ENCODE measurements around the gene SCN1B.
"Not testable (repeated sequence)": the region's sequence is repeated elsewhere in the genome, so short reads cannot be mapped to it uniquely, and the experiment has no call there.

SCN1B gene

GRCh38 chr19:35000647-35001501 lies 29.4 kb upstream of the SCN1B start:
- peak; percentile 47 for DNase-seq (ENCODE audit: low read depth, low spot score)
- peak overlapping the region; percentile 75 for H3K4me3 ChIP-seq (ENCODE audit: low read depth, low read length)
- no peak for TF ChIP-seq CTCF (IDR thresholded peaks at IDR 0.05; ENCODE audit: low read depth, low read length)
- in situ Hi-C loops (cut with HindIII; ENCODE audit: low sequenced_read_pairs) = no loop called here

- TF ChIP-seq CTCF (IDR thresholded peaks at IDR 0.05; ENCODE audit: low read depth, low read length) = no peak
- H3K4me3 ChIP-seq (ENCODE audit: low read depth, low read length) = no peak overlapping the region
- in situ Hi-C loops (cut with HindIII; ENCODE audit: low sequenced_read_pairs) = no loop called here
- DNase-seq (ENCODE audit: low read depth, low spot score) = no peak
Measured at GRCh38 chr19:35002037-35002535, 28.2 kb upstream of the SCN1B start.

GRCh38 chr19:35004517-35005255 lies 25.6 kb upstream of the SCN1B start:
- in situ Hi-C loops (cut with HindIII; ENCODE audit: low sequenced_read_pairs) = no loop called here
- no peak for DNase-seq (ENCODE audit: low read depth, low spot score)
- no peak for TF ChIP-seq CTCF (IDR thresholded peaks at IDR 0.05; ENCODE audit: low read depth, low read length)
- no peak overlapping the region for H3K4me3 ChIP-seq (ENCODE audit: low read depth, low read length)

- TF ChIP-seq CTCF (IDR thresholded peaks at IDR 0.05; ENCODE audit: low read depth, low read length) = no peak
- H3K4me3 ChIP-seq (ENCODE audit: low read depth, low read length) = no peak overlapping the region
- in situ Hi-C loops (cut with HindIII; ENCODE audit: low sequenced_read_pairs) = no loop called here
- DNase-seq (ENCODE audit: low read depth, low spot score) = no peak
Measured at GRCh38 chr19:35005256-35005977, 24.9 kb upstream of the SCN1B start.

GRCh38 chr19:35006007-35006341 lies 24.3 kb upstream of the SCN1B start:
- in situ Hi-C loops (cut with HindIII; ENCODE audit: low sequenced_read_pairs); DNase-seq (ENCODE audit: low read depth, low spot score); H3K4me3 ChIP-seq (ENCODE audit: low read depth, low read length): not testable (repeated sequence)

- H3K4me3 ChIP-seq (ENCODE audit: low read depth, low read length) = no peak overlapping the region
- DNase-seq (ENCODE audit: low read depth, low spot score) = peak; percentile 59
- in situ Hi-C loops (cut with HindIII; ENCODE audit: low sequenced_read_pairs) = no loop called here
- no peak for TF ChIP-seq CTCF (IDR thresholded peaks at IDR 0.05; ENCODE audit: low read depth, low read length)
Measured at GRCh38 chr19:35006342-35006998, 23.8 kb upstream of the SCN1B start.

All from astrocyte of the spinal cord (primary cell).